B cell (primary cell): ENCODE measurements around the gene GATM. TPM values are rescaled to one million over a fixed set of nuclear protein-coding genes. Genes with fewer than 3 reads are reported as not detected.

Experiments used
- ATAC-seq: fragments of 200-7000 bp; cut with Tn5 transposase; one replicate; pipeline ENCODE4 v1.10.0; 2021; ENCODE audit warnings: low read depth, mild to moderate bottlenecking, moderate number of reproducible peaks, moderate library complexity
- CTCF ChIA-PET: fragments of 350-600 bp; sonication (Branson Sonifier 250); formaldehyde crosslinking; loops from one replicate; lab custom pipeline; 2021; ENCODE audit warnings: antibody characterized with exemption, inconsistent platforms; lab: Charles Lee
- POLR2A ChIA-PET: fragments of 350-600 bp; sonication (Branson Sonifier 250); formaldehyde crosslinking; loops from one replicate; lab custom pipeline; 2021; ENCODE audit warnings: antibody characterized with exemption; lab: Charles Lee
- DNase-seq: peaks from one replicate; pipeline ENCODE4 v3.0.0; 2013
- H2AFZ ChIP-seq: 2 replicates; pipeline ENCODE4 v1.6.1; 2012; ENCODE audit warnings: mild to moderate bottlenecking, low read depth, low read length; ENCODE audit not compliant: insufficient read depth, poor library complexity, severe bottlenecking
- H3K27ac ChIP-seq, 2 donors: 1 replicate in 1 of 2; 2 replicates in 1 of 2; pipeline ENCODE4 v1.5.1; 2012 to 2013; ENCODE audit warnings: low read length in 2 of 2, mild to moderate bottlenecking in 2 of 2, moderate library complexity in 1 of 2
- H3K27me3 ChIP-seq, 4 experiments: fragments of 200-600 bp in 1 of 4; sonication (generic) in 1 of 4; replicated peaks in 1 of 4; 1 replicate in 2 of 4; 2 replicates in 2 of 4; pipeline versions ENCODE4 v1.6.1 to v1.7.0; 2013 to 2016; ENCODE audit warnings: low read length in 3 of 4, mild to moderate bottlenecking in 2 of 4, mixed read lengths in 1 of 4, moderate library complexity in 1 of 4; ENCODE audit not compliant: insufficient read depth in 4 of 4, control insufficient read depth in 3 of 4; ENCODE audit errors: control extremely low read depth in 1 of 4
- H3K36me3 ChIP-seq, 2 experiments: replicated peaks in 1 of 2; 1 replicate in 1 of 2; 2 replicates in 1 of 2; pipeline versions ENCODE4 v1.6.1 to v1.7.1; 2013; ENCODE audit warnings: low read length in 1 of 2; ENCODE audit not compliant: insufficient read depth in 2 of 2, control insufficient read depth in 1 of 2; ENCODE audit errors: control extremely low read depth in 1 of 2, extremely low read depth in 1 of 2
- H3K4me1 ChIP-seq, 2 donors: fragments of 200-600 bp in 1 of 2; sonication (generic) in 1 of 2; 1 replicate in 1 of 2; 2 replicates in 1 of 2; pipeline versions ENCODE4 v1.5.1 to v1.6.1; 2013 to 2017; ENCODE audit warnings: low read length in 2 of 2; ENCODE audit not compliant: control insufficient read depth in 2 of 2, insufficient read depth in 2 of 2
- H3K4me2 ChIP-seq: replicated peaks from 2 replicates; pipeline ENCODE3; 2012; ENCODE audit warnings: mild to moderate bottlenecking, low read depth, low read length; ENCODE audit not compliant: poor library complexity, severe bottlenecking
- H3K4me3 ChIP-seq, 5 experiments: fragments of 200-600 bp in 1 of 5; sonication (generic) in 1 of 5; 1 replicate in 3 of 5; 2 replicates in 2 of 5; pipeline versions ENCODE4 v1.5.1 to v1.7.0; 2011 to 2016; ENCODE audit warnings: low read length in 4 of 5, mild to moderate bottlenecking in 4 of 5, low read depth in 2 of 5, control low read depth in 1 of 5, moderate library complexity in 1 of 5; ENCODE audit not compliant: insufficient read depth in 1 of 5; ENCODE audit errors: control extremely low read depth in 1 of 5, extremely low read depth in 1 of 5
- H3K79me2 ChIP-seq: fragments of 200-600 bp; sonication (generic); one replicate; pipeline ENCODE4 v1.6.0; 2016; ENCODE audit warnings: low read length; ENCODE audit not compliant: control insufficient read depth, insufficient read depth
- H3K9ac ChIP-seq: fragments of 200-600 bp; sonication (generic); 2 replicates; pipeline ENCODE4 v1.6.1; 2017; ENCODE audit warnings: mild to moderate bottlenecking, low read length, moderate library complexity
- H3K9me3 ChIP-seq, 3 donors: one replicate each; pipeline versions ENCODE4 v1.6.1 to v1.7.1; 2013; ENCODE audit warnings: low read length in 2 of 3; ENCODE audit not compliant: control insufficient read depth in 2 of 3, insufficient read depth in 1 of 3; ENCODE audit errors: control extremely low read depth in 1 of 3
- H4K20me1 ChIP-seq: 2 replicates; pipeline ENCODE4 v1.6.0; 2012; ENCODE audit warnings: mild to moderate bottlenecking, low read length; ENCODE audit not compliant: insufficient read depth, control insufficient read depth, poor library complexity, severe bottlenecking
- H3K27ac Mint-ChIP-seq: one replicate; pipeline ENCODE4 v1.8.0; 2021; ENCODE audit warnings: mixed read lengths
- H3K27me3 Mint-ChIP-seq: one replicate; pipeline ENCODE4 v1.8.0; 2021; ENCODE audit warnings: mixed read lengths
- H3K4me1 Mint-ChIP-seq: one replicate; pipeline ENCODE4 v1.8.0; 2021; ENCODE audit warnings: mixed read lengths
- H3K4me3 Mint-ChIP-seq: one replicate; pipeline ENCODE4 v1.8.0; 2021; ENCODE audit warnings: mixed read lengths
- H3K9me3 Mint-ChIP-seq: one replicate; pipeline ENCODE4 v1.8.0; 2022; ENCODE audit warnings: mixed read lengths; ENCODE audit not compliant: insufficient read depth
- EZH2 ChIP-seq: IDR thresholded peaks from 2 replicates; pipeline ENCODE4 v1.6.1; 2012; ENCODE audit warnings: borderline replicate concordance, low read depth, mild to moderate bottlenecking, moderate library complexity, low read length; ENCODE audit not compliant: insufficient read depth, poor library complexity, severe bottlenecking
- WGBS: methylation state at CpG from one replicate; pipeline ENCODE4 v1.1.5; 2013; ENCODE audit warnings: missing lambda C conversion rate; ENCODE audit not compliant: insufficient coverage; 5-methylcytosine and 5-hydroxymethylcytosine counted together
- intact Hi-C: fragments of 100-400 bp; cut with micrococcal nuclease; formaldehyde crosslinking; loops from one replicate; pipeline ENCODE4 v1.10.0; 2022
- polyA plus RNA-seq: library from polyadenylated mRNA; depleted of rRNA; stranded (reverse); fragments of >200 nt; gene quantifications from 2 replicates; pipeline ENCODE4 v1.2.3, GENCODE V29; 2012
- total RNA-seq, 2 donors: library from RNA; stranded (reverse); fragments of 120-200 nt in 1 of 2; gene quantifications; 1 replicate in 1 of 2; 2 replicates in 1 of 2; pipeline versions ENCODE4 v1.2.3 to v1.2.4, GENCODE V29; 2013 to 2022
- TF ChIP-seq, protein P1 (sequence below): fragments of 200-600 bp; IDR thresholded peaks from one replicate; pipeline ENCODE4 v1.8.0; 2022; ENCODE audit warnings: antibody characterized with exemption, mild to moderate bottlenecking

GATM gene
- total and polyA plus RNA-seq, 2 donors (not counting 1 experiment from before 2014, with no cell fraction given): 9.6 to 18.2 TPM

DNA sequence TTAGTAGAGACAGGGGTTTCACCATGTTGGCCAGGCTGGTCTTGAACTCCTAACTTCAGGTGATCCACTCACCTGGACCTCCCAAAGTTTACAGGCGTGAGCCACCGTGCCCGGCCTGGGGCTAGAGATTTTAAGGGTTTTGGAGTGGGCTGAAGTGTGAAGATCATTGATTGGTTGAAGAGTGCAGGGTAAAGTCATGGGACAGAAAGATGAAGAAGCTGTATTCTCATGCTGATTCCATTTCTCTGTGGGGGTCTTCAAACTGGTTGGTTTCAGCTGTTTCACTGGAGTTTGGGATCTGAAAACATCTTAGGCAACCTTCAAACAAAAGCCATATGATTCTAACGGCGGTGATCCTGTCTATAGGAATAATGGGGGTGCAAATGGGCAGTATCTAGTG is 52.1 kb downstream of the GATM start:
- Mint-ChIP-seq H3K4me1 (no peaks in the 10 kb centered on the region), H3K27me3 (peaks cover 40% of the 10 kb centered on the region), H3K9me3 (no peaks in the 10 kb centered on the region), H3K4me3 (no peak overlapping the region), H3K27ac (no peak overlapping the region)
- Histone ChIP-seq H3K4me3 (no peak overlapping the region), H3K27me3 (peaks cover 0 to 11% (median 4%) of the 10 kb centered on the region in 4 experiments), H3K27ac (no peak overlapping the region), H3K9ac (no peak overlapping the region), H4K20me1 (no peaks in the 10 kb centered on the region), H2AFZ (no peak overlapping the region), H3K4me2 (no peak overlapping the region), H3K36me3 (no peaks in the 10 kb centered on the region), H3K9me3 (no peaks in the 10 kb centered on the region), H3K4me1 (no peaks in the 10 kb centered on the region), H3K79me2 (no peaks in the 10 kb centered on the region)
- ATAC-seq: no peak
- no peak for TF ChIP-seq EZH2
- TF ChIP-seq, protein P1, sequence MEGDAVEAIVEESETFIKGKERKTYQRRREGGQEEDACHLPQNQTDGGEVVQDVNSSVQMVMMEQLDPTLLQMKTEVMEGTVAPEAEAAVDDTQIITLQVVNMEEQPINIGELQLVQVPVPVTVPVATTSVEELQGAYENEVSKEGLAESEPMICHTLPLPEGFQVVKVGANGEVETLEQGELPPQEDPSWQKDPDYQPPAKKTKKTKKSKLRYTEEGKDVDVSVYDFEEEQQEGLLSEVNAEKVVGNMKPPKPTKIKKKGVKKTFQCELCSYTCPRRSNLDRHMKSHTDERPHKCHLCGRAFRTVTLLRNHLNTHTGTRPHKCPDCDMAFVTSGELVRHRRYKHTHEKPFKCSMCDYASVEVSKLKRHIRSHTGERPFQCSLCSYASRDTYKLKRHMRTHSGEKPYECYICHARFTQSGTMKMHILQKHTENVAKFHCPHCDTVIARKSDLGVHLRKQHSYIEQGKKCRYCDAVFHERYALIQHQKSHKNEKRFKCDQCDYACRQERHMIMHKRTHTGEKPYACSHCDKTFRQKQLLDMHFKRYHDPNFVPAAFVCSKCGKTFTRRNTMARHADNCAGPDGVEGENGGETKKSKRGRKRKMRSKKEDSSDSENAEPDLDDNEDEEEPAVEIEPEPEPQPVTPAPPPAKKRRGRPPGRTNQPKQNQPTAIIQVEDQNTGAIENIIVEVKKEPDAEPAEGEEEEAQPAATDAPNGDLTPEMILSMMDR: no peak
- POLR2A ChIA-PET: no interaction called here
- DNase-seq: no peak
- CTCF ChIA-PET: no interaction called here
- WGBS: 94% methylated on average over 3 of the region's 5 CpGs
- intact Hi-C loops: no loop called here

DNA sequence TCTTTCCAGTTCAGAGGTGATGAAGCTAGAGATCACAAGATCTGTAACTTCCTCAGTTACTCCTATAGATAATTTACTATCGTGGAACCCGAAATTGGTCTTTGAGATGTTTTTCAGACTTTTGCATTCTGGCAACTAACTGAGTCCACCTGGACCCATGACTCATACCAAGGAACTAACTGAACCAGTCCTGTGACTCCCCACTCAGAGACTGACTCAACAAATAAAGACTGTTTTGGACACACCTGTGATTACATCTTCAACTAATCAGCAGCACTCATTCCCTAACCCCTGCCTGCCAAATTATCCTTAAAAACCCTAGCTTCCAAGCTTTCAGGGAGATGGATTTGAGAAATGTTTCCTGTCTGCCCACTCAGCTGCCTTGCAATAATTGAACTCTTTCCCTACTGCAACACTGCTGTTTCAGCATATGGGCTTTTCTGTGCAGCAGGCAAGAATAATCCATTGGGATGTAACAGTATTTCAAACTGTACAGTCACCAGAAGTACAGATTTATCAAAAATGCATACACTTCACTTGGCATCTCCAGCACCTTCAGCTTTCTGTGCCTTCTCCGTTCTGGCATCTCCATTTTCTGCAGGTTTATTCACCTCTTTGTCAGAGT is 57.7 kb downstream of the GATM start:
- ChIA-PET CTCF (interaction anchor here (1.6 kb wide), 1 partner anchor 79 kb away, joined by 5 read pairs; no protein-coding TSS in a partner anchor), POLR2A (interaction anchor here (0.6 kb wide), 1 partner anchor 10 kb away, joined by 5 read pairs; no protein-coding TSS in a partner anchor)
- DNase-seq (no peak), ATAC-seq (no peak)
- Mint-ChIP-seq H3K4me3 (no peak overlapping the region), H3K9me3 (peaks cover 2% of the 10 kb centered on the region), H3K27ac (no peak overlapping the region), H3K4me1 (no peaks in the 10 kb centered on the region), H3K27me3 (peaks cover 35% of the 10 kb centered on the region)
- no peak overlapping the region for H3K4me2 ChIP-seq
- no peaks in the 10 kb centered on the region for H3K36me3 ChIP-seq
- H3K27me3 ChIP-seq: peaks cover 0 to 2% (median under 1%) of the 10 kb centered on the region in 4 experiments
- H2AFZ ChIP-seq: no peak overlapping the region
- H3K4me1 ChIP-seq: no peaks in the 10 kb centered on the region
- H3K79me2 ChIP-seq: no peaks in the 10 kb centered on the region
- TF ChIP-seq EZH2: no peak
- TF ChIP-seq, protein P1: no peak
- intact Hi-C loops: no loop called here
- H3K27ac ChIP-seq: no peak overlapping the region
- WGBS: 60% methylated on average over 1 of the region's 3 CpGs
- H4K20me1 ChIP-seq: no peaks in the 10 kb centered on the region
- no peak overlapping the region for H3K4me3 ChIP-seq
- no peak overlapping the region for H3K9ac ChIP-seq
- H3K9me3 ChIP-seq: no peaks in the 10 kb centered on the region
